ENCODE results near the gene SCAI.
"Not testable (repeated sequence)": the region's sequence is repeated elsewhere in the genome, so short reads cannot be mapped to it uniquely, and the experiment has no call there.

Gene SCAI

DNA sequence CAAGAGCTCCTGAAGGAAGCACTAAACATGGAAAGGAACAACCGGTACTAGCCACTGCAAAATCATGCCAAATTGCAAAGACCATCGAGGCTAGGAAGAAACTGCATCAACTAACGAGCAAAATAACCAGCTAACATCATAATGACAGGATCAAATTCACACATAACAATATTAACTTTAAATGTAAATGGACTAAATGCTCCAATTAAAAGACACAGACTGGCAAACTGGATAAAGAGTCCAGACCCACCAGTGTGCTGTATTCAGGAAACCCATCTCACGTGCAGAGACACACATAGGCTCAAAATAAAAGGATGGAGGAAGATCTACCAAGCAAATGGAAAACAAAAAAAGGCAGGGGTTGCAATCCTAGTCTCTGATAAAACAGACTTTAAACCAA lies 131.3 kb downstream of the SCAI start:
- DNase-seq = not testable (repeated sequence)

GRCh38 chr9:125008599-125008998 lies 134.7 kb downstream of the SCAI start:
- DNase-seq = no peak

- no peak for DNase-seq
Observed at GRCh38 chr9:125003332-125003731, 140.0 kb downstream of the SCAI start.

GRCh38 chr9:124983698-124984097 lies 159.6 kb downstream of the SCAI start:
- DNase-seq = no peak

- DNase-seq = no peak
Observed at GRCh38 chr9:124980431-124980830, 162.9 kb downstream of the SCAI start.

DNA sequence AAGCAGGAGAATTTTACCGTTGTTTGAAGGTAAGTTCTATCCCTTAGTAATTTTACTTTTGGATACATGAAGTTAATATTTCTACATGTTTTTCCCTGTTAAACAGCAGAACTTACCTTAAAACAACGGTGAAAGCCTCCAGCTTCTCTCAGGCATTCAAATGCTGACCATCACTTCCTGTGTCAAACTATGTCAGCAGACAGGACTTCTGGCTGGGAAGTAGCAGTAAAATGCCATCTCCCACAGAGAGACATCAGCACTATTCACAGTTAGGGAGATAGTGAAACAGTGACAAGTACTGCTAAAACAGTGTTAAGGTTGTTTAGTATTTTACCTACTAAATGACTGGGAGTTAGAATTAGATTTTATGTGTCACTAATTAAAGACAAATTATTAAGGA lies 168.2 kb downstream of the SCAI start:
- no peak for DNase-seq

GRCh38 chr9:124973807-124974206 lies 169.5 kb downstream of the SCAI start:
- no peak for DNase-seq

DNA sequence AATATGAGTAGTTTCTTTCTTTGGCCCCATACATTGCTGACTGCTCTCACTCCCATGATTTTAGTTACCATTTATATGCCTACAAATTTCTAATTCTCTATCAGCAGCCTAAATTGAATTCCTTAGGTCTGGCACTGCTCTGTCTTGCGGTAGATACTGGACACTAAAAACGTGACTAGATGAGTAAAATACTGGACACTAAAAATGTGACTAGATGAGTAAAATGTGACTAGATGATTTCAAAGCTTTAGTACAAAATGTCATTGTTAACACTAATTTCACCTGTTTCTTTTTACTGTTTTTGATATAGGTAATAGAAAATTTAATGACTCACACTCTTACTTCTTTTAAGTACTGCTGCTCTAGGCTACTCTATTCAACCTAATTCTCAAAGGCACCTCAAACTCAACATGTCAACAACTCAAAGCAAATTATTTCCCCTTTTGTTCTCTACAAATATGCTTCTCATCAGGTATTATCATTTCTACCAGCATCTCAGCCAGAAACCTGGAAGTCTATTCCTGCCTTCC lies 171.0 kb downstream of the SCAI start:
- no peak for DNase-seq

DNA sequence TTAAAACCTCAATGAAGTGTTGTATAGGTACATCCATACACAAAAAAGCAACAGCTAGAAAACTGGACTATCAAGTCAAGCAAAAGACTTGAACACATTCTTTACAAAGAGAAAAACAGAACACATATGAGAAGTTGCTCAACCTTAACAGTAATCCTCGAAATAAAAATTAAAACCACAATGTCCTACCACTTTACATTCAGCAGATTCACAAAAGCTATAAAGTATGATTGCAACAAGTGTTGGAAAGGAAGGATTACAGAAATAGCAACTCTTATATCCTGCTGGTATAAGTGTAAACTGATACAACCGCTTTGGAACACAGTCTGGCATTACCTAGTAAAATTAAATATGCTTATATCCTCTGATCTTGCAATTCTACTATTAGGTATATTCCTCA lies 173.9 kb downstream of the SCAI start:
- DNase-seq = no peak

DNA sequence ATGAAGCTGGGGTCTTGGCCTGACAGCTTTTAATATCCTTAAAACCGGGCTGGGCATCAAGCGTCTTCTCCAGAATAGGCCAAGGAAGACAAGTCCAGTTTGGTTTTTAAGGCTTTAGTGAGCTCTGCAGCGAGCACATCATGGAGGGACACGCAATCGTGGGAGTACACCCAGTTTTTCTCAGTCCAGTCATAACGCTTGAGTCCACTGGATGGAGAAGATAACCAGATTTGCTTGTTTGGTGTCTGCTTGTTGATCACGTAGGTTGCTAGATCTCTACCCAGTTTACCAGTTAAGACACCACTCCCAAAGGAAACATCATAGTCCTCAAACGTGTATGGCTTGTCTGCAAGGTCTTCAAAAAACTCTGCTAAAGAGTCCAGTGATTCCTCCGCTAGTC lies 175.1 kb downstream of the SCAI start:
- no peak for DNase-seq

- peak; percentile 4 for DNase-seq
Observed at GRCh38 chr9:124965775-124966568, 177.4 kb downstream of the SCAI start.

GRCh38 chr9:124964604-124965003 lies 178.7 kb downstream of the SCAI start:
- no peak for DNase-seq

GRCh38 chr9:124964056-124964455 lies 179.3 kb downstream of the SCAI start:
- DNase-seq = no peak

GRCh38 chr9:124960409-124960752 lies 182.9 kb downstream of the SCAI start:
- DNase-seq = no peak

DNA sequence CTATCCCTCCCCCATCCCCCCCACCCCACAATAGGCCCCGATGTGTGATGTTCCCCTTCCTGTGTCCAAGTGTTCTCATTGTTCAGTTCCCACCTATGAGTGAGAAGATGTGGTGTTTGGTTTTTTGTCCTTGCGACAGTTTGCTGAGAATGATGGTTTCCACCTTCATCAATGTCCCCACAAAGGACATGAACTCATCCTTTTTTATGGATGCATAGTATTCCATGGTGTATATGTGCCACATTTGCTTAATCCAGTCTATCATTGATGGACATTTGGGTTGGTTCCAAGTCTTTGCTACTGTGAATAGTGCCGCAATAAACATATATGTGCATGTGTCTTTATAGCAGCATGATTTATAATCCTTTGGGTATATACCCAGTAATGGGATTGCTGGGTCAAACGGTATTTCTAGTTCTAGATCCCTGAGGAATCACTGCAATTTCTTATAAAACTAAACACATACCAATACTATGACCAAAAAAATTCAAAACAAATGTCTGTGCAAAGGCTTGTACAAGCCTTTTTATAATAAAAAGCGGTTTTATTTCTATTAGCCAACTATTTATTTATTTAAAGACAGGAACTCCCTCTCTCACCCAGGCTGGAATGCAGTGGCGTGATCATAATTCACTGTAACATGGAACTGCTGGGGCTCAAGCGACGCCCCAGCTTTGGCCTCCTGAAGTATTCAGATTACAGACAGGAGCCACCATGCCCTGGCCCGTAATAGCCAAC lies 183.5 kb downstream of the SCAI start:
- DNase-seq = not testable (repeated sequence)

DNA sequence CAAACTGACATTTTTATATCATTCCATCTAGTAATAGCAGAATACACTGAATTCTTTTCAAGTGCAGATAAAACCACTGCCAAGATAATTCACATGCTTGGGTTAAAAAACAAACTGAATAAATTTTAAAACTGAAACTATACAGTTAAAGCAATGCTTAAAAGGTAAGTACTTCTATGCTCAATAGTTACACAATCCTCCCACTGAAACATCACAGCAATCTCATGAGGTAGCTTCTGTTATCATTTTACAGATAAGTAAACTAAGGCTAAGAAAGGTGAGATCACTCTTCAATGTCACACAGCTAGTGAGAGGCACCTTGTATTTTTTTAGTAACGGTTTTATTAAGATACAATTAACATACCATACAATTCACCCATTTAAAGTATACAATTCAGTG lies 189.1 kb downstream of the SCAI start:
- no peak for DNase-seq

GRCh38 chr9:124950050-124950718 lies 193.1 kb downstream of the SCAI start:
- DNase-seq = no peak

DNA sequence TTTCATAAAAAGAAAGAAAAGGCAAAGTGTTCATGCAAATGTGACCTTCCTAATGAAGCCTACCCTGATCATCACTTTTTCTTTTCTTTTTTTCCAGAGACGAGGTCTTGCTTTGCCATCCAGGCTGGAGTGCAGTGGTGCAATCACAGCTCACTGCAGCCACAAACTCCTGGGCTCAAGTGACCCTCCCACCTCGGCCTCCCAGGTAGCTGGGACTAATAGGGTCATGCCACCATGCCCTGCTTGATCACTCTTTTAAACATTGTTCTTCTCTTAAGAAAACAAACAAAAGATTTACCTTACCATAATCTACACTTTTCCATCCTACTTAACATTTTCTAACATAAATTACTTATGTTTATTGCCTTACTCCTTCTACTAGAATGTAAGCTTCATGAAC lies 193.9 kb downstream of the SCAI start:
- no peak for DNase-seq

GRCh38 chr9:124947727-124948391 lies 195.5 kb downstream of the SCAI start:
- DNase-seq = no peak

GRCh38 chr9:124946167-124946566 lies 197.2 kb downstream of the SCAI start:
- DNase-seq = no peak

DNA sequence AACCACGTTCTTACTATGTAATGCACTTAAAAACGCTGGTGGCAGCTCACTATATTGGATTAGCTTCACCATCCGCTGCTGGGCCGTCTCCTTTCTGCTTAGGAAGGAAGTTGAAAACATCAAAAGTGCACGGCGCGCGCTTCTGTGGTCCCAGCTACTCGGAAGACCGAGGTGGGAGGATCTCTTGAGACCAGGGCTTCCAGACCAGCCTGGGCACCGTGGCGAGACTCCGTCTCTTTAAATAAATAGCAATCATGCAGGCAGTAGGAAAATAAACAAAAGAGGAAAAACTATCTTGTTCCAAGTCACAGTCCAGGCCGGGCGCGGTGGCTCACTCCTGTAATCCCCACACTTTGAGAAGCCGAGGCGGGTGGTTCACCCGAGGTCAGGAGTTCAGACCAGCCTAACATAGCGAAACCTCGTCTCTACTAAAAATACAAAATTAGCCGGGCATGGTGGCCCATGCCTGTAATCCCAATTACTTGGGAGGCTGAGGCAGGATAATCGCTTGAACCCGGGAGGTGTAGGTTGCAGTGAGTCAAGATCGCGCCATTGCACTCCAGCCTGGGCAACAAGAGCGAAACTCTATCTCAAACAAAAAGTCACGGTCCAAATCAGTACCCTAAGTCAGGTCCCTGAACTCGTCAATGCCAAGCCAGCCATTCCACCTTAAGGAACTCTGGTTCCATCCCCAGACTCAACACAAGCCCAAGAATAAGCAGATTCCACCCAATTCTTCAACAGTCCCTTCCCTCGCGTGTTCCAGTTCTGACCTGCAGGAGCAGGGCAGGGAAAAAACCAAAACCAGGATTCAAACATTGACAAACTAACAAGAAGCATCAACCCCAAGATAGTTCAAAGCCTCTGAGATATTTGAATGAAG lies 201.4 kb downstream of the SCAI start:
- peak; percentile 14 for DNase-seq
